Measurements from ENCODE around the gene ANAPC1.
A peak's percentile ranks its signal among the peaks of the same experiment; 100 is the strongest.
"Not testable (repeated sequence)": the region's sequence is repeated elsewhere in the genome, so short reads cannot be mapped to it uniquely, and the experiment has no call there.

Gene ANAPC1, protein sequence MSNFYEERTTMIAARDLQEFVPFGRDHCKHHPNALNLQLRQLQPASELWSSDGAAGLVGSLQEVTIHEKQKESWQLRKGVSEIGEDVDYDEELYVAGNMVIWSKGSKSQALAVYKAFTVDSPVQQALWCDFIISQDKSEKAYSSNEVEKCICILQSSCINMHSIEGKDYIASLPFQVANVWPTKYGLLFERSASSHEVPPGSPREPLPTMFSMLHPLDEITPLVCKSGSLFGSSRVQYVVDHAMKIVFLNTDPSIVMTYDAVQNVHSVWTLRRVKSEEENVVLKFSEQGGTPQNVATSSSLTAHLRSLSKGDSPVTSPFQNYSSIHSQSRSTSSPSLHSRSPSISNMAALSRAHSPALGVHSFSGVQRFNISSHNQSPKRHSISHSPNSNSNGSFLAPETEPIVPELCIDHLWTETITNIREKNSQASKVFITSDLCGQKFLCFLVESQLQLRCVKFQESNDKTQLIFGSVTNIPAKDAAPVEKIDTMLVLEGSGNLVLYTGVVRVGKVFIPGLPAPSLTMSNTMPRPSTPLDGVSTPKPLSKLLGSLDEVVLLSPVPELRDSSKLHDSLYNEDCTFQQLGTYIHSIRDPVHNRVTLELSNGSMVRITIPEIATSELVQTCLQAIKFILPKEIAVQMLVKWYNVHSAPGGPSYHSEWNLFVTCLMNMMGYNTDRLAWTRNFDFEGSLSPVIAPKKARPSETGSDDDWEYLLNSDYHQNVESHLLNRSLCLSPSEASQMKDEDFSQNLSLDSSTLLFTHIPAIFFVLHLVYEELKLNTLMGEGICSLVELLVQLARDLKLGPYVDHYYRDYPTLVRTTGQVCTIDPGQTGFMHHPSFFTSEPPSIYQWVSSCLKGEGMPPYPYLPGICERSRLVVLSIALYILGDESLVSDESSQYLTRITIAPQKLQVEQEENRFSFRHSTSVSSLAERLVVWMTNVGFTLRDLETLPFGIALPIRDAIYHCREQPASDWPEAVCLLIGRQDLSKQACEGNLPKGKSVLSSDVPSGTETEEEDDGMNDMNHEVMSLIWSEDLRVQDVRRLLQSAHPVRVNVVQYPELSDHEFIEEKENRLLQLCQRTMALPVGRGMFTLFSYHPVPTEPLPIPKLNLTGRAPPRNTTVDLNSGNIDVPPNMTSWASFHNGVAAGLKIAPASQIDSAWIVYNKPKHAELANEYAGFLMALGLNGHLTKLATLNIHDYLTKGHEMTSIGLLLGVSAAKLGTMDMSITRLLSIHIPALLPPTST (N-terminal part only)

DNA sequence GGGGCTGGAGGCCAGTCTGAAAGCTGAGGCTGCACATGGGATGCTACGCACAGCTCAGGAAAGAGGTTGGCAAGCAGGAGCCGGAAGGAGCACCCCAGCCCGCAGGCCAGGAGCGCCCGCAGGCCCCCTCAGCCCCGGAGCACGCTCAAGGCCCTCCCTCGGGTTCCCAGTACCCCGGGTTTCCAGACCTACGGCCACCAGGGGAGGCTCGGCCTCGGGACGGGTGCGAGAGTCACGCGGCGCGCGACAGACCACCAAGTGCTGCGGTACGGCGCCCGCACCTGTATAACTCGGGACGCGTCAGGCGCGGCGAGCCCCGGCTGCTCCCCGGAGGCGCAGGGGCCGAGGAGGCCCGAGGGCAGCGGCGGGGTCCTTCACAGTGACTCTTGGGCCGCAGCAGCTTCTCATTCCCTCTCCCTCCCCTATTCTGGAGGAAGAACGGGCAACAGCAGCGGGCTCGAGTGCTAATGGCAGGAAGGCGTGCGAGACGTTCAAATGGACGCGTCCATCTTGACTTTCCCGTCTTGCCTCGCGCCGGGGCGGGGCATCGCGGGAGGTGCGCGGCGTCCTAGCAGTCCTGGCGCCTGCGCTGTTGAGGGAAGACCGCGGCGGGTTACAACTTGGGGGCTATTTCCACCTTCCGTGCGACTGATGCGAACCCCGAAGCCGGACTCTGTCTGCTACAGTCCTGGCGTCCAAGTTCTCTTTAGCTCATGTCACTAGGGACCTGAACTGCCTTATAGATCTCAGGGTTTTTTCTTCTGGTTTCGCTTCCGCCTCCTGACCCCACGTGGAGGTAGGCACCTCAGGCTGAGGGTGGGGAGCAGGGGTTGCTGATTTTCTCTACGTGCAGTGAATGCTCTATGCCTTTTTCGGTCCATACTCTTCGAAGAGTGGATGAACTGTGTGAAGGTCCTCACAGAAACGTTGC, at the start of gene ANAPC1:
TSS of gene ANAPC1 (minus strand) at position 533 of the 931 bp plus-strand sequence. CDS start 3,368 bp downstream, outside the sequence.
- peak; percentile 83 for DNase-seq

DNA sequence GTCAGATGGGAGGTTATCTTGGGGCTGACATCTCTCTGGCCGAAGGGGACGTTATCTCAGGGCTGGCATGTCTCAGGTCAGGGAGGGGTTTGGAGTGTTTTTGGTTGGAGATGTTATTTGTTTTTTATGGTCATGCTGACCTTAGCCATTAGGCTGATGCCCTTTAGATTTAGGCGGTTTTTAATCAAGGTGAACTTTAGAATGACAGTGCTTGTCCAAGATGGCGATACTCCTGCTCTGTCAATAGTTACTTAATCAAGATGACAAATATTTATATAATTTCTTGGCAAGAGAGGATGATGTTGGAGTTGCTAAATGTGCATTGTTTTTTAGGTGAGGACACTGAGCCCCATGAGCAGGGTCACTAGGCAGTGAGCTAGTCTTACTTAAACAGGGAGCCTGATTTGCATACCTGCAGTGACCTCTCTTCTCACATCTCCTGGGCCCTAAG, 48.9 kb upstream of the ANAPC1 start:
- DNase-seq, result no peak

DNA sequence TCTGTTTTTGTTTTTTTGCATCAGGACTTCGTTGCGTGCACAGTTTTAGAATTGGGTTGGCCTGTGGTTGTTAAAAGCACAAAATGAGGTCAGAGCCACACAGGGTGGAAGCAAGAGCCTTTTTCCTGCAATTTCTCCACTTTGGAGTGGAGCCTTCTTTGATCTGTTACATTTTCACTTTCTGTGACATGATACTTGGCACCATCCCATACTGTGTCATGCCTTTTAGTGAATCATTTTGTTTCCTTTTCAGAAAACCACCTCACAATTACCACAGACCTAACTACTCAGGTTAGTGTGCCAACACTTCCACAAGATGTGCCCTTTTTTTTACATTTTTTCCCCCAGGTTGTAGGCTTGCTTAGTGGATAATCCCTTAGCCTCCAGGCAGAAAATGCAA, 46.9 kb upstream of the ANAPC1 start:
- no peak for DNase-seq

DNA sequence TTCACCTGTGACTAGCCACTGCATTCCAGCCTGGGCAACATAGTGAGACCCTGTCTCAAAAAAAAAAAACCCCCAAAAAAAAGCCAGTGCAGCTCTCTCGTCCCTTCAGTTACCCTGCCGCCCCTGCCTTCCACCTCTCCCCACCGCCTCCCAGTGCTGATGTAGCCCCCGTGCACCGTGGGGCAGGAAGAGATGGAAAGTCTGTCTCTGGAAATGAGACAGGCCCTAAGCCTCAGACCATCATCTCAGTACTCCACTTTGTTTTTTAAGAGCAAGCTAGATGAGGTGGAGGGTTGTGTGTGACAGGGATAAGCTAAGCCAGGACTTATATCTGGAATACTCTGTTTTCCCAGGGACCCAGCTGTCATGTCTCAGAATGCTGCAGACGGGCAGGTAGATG, 46.4 kb upstream of the ANAPC1 start:
- DNase-seq, result no peak

DNA sequence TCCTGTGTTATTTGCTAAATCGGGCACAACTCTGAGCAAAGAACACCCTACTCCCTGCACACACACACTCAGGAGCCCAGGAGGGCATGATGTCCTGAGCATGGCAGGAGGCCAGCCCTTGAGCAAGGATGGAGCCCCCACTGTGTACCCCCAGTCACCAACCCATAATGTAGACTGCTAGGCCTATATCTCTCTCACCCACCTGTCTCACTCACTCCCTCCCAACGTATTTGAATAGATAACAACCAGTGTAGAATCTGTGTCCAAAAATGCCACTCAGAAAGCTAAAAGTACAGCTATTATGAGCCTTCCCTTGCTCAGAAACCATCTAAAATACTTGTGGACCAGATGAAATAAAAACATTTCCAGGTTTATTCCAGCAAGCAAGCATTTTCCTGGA, 43.7 kb upstream of the ANAPC1 start:
- no peak for DNase-seq

DNA sequence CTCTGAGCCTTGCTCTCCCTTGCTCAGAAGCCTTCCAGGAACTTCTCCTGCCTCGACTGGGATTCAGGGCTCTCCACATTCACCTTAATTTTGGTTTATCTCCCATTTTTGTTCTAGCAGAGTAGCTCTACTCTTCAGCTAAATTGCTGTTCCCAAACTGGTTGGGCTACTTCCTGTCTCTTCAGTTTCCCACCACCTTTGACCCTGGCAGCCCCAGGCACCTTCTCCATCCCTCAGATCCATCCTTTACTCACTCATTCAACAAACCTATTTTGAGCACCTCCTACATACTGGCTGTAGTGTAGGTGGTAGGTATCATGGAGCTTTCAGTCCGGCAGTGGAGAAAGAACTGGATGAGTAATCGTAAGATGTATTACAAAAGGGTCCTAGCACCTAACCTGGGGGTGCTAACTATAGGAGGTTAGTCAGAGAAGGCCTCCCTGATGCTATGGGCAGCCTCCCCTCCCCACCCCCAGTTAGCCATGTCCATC, 40.7 kb upstream of the ANAPC1 start:
- no peak for DNase-seq

DNA sequence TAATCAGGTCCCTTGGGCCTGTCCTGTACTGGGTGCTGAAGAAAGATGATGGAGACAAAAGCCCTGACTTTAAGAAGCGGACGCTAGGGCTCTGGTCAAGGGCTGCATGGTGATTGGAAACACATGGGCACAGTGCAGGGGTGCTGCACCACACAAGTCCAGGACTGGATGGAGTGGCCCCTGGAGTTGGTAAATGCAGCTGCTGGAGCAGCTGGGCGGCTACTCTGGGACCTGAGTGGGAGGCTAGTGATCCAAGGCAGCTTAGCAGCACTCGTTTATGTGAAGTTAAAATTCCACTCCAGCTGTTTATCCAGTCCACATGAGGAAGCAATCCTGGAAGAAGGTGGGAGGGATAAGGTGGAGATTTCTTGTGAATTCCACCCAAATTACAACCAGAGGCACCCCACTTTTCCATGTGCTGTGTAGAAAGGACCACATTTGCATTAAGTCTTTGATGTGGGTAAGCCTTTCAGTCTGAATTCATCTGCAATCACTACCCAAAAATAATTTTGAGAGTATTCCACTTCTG, 39.3 kb upstream of the ANAPC1 start:
- DNase-seq, result no peak

DNA sequence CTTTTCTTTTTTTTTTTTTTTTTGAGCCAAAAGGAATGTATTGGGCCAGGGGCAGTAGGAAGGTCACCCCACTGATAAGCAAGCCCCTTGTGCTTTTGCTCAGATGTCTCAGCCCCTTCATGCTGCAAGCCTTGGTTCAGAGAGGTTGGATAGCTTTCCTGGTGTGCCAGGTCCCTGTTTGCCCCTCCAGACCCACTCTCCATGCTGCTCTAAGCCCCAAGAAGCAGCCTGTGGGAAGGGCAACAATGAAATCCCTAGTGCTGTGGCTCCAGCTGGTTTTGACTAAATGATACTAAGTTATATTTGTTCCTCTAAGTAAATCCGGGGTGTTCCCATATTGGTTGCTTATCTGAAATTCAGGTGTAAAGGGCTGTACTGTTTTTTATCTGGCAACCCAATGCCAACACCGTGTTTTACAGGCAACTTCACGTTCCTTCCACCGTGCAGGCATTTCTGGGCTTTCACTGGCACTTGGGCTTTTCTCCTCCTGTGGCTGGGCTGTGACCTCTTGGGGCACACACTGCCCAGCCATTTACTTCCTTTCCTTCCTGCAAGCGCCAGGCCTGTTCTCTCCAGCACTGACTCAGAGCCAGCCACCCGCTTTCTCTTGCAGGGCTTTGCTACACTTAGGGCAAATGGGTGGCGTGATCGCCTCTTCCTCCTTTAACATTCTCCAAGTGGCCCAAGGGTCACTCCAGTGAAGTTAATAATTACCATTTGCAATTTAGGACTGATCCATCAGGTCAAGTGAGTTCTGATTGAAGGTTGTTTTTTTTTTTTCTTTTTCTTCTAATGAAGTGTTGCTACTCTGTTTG, 36.0 kb upstream of the ANAPC1 start:
- DNase-seq, result no peak

DNA sequence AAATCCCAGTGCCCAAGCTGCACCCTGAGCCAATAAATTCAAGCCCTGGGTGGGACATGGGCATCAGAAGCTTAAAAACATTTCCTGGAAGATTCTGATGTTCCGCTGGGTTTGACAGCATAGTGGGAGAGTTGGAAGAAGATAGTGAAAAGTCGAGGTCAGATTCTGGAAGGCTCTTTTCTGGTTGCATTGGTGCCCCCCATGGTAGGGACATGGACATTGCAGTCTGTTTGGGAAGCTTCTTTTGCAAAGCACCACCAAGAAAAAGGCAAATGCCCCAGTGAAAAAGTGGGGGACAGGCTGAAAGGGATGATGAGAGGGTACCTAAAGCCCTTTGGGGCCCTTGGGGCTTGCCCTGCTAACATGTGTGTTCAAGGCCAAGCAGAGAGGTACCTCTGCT, 35.4 kb upstream of the ANAPC1 start:
- no peak for DNase-seq

DNA sequence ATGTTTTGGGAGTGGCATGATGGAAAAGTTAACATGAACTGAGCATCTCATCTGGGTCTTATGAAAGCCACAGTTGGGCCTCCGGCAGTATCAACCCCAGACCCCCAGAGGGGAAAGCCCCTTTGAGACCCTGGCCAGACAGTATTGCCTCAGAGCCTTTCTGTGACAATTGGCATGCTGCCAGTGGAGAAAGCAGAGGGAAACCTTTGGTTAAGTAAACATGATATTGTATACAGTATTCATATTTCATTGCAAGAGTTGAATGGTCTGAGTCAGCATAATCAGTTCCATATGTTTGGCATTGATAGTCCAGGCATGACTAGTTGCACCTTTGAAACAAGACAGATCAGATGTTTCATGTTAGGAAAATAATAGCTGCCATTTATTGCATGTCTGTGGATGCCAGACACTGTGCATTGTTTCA, 34.4 kb upstream of the ANAPC1 start:
- no peak for DNase-seq

DNA sequence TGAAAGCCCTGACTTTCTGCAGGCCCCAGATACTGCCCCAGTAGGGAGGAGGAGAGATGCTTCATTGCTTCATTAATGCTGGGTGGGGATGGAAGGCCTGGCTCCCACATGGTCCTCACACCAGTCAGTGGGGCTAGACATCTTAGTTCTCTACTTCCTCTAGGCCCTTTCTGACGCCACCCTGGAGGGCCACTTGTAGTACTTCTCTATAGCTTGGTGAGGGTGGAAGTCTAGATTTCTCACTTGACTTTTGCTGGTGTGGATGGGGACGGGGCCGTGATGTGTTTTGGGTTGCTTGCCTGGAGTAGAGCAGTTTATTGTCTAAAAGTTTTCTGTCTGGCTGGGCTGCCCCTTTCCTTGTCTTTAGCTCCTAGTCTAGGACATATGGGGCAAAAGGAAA, 33.1 kb upstream of the ANAPC1 start:
- DNase-seq, result no peak

DNA sequence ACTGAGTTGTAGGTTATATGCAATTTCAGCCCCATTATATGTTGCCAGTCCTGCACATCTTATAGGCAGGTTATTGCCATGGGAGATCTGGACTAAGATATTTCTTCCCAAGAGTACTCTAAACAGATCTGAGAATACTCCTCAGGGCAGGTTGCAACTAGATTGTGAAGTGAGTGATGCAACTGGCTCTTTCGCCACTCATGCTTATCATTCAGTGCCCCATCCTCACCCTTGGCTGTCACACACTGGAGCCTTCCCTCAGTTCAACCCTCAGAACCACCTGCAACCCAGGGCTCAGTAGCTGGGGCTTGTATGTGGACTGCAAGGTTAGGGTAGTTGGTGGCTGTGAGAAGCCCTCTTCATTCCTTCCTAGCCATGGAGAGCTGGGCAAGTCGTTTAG, 28.6 kb upstream of the ANAPC1 start:
- DNase-seq, result no peak

DNA sequence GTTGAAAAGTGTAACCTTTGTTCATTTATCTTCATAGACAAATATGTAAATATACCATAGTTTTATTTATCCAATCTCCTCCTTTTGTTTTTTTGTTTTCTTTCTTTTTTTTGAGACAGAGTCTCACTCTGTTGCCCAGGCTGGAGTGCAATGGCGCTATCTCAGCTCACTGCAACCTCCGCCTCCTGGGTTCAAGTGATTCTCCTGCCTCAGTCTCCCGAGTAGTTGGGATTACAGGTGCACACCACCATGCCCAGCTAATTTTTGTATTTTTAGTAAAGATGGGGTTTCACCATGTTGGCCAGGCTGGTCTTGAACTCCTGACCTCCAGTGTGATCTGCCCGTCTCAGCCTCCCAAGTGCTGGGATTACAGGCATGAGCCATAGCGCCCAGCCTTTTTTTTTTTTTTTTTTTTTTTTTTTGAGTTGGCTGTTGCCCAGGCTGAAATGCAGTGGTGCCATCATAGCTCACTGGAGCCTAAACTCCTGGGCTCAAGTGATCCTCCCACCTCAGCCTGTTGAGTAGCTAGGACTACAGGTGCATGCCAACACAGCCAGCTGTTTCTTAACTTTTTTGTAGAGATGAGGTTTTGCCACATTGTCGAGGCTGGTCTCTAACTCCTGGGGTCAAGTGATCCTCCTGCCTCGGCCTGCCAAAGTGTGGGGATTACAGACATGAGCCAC, 27.4 kb upstream of the ANAPC1 start:
- DNase-seq, result not testable (repeated sequence)

DNA sequence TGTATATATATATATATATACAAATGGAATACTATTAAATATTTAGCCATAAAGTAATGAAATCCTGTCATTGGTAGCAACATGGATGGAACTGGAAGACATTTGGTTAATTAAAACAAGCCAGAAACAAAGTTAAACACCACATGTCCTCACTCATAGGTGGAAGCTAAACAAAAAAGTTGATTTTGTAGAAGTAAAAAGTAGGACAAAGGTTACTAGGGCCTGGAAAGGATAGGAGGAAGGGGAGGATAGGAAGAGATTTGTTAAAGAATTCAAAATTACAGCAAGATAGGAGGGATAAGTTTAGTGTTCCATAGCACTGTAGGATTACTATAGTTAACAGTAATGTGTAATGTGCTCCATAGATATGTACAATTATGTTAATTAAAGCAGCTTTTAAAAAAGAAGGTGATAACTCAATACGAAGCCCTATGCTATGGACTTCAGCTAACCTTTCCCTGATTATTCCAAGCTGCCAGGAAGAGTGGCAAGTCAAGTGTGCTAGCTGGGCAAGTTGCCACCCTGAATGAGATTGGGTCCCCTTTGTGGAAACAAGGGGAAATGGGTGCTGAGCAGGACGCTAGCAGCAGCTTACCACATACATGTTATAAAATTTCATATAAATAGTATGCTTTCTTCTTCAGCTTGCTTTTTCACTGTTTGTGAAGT, 26.8 kb upstream of the ANAPC1 start:
- no peak for DNase-seq

DNA sequence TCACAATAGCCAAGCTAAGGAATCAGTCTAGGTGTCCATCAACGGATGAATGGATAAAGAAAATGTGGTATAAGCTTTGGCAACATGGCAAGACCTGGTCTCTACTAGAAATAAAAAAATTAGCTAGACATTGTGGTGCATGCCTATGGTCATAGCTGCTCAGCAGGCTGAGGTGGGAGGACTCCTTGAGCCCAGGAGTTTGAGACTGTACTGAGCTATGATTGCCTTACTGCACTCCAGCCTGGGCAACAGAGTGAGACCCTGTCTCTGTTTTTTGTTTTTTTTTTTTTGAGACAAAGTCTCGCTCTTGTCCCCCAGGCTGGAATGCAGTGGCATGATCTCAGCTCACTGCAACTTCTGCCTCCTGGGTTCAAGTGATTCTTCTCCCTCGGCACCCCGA, 26.0 kb upstream of the ANAPC1 start:
- DNase-seq, result not testable (repeated sequence)

DNA sequence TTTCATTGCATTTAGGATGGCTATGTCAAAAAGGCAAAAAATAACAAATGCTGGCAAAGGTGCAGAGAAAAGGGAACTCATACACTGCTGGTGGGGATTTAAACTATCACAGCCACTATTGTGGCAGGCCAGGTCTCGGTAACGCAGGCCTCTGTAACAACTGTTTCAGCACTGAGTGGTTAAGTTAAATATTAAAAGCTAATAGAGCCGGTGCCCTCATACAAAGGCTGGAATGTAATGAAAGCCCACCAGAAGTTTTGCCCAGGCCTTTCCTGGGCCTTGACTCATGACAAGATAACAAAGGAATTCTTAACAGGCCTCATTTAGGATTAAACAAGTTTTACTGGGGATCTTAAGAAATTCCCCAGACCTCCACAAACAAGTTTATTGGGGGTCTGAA, 25.1 kb upstream of the ANAPC1 start:
- no peak for DNase-seq

DNA sequence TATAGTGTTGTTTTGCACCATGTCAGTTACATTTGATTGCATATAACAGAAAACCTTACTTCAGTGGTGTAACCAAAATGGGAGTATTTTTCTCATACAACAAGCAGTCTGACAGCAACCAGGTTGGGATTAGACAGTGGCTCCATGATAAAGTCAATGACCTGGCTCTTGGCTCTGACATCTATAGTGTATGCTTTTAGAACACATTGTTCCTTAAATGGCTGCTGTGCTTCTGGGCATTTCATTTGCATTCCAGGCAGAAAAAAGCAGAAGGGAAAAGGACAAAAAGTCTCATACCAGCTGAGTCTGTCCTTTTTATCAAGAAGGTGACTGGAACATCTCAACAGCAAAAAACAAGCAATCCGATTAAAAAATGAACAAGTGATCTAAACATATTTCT, 24.6 kb upstream of the ANAPC1 start:
- no peak for DNase-seq

DNA sequence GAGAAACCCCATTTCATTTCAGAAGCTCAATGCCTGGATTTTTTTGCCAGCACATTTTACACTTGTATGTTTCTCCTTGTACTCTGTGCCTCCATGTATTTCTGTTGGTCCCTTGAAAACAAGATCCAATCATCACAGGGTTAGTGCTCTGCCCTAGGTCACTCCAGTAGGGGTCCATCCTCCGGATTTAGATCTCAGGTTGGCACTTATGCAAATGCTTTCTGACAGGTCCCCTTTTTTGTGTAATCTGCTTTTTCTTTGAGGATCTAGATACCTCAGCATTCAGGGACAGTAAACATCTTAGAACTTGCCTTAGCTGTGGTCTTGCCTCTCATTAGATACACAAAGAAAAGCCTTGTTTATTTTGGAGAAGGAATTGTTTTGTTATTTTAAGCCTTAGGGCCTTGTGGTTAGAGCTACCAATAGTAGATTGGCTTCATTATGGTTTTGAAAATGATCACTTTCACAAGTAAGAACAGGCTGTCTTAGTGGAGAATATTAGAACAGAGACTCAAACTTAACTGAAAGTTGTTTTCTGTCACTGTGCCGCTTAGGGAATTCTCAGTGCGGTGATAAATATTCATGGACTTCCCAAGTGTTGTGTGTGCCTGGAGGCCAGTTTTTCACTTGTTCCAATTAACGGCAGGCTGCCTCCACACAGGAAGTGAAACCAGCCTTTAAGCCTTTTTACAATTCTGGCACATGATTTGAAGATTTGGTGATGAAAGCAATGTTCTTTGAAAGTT, 22.2 kb upstream of the ANAPC1 start:
- DNase-seq, result no peak

DNA sequence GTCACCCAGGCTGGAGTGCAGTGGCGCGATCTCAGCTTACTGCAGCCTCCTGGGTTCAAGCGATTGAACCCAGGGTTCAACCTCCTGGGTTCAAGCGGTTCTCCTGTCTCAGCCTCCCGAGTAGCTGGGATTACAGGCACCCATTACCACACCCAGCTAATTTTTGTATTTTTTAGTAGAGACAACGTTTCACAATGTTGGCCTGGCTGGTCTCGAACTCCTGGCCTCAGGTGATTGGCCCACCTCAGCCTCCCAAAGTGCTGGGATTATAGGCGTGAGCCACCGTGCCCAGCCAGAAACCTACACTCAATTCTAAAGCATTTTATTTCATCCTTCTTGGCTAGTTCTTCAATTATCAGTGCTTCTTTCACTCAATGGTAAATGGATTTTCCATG, 21.5 kb upstream of the ANAPC1 start:
- DNase-seq, result not testable (repeated sequence)

Data from COR-L47 (cell line).